GM19324 (cell line): ENCODE measurements around the gene ANKHD1.

Source experiments
- ATAC-seq: cut with Tn5 transposase; IDR thresholded peaks from one replicate; pipeline ENCODE4 v1.9.1; 2021; ENCODE audit warnings: mild to moderate bottlenecking, moderate library complexity; ENCODE audit not compliant: unreplicated experiment, low FRiP score

Gene ANKHD1

GRCh38 chr5:140557136-140557805 is 155.6 kb downstream of the ANKHD1 start, which contains the start of gene SRA1:
Gene SRA1 (minus strand): TSS chr5:140557473. CDS start chr5:140557452, 21 bp downstream.
- peak; percentile 96 for ATAC-seq

DNA sequence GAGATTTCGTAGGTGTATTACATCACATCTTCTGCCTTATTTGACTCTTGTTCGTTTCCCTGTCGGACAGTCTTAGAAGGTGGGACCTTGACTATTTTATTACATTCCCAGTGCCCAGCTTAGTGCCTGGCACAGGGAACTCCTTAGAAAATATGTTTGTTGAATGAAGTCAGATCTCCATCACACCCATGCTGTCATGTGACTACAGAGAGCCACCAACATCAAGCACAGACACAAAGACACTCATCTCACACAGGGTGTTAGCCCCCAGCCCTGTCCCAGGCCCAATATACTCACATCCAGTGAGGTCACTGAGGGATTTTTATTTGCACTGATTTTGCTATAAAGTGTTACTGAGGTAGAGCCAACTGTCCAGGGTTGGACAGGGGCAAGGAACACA is 156.3 kb downstream of the ANKHD1 start:
- no peak for ATAC-seq

- ATAC-seq = no peak
Observed at GRCh38 chr5:140558542-140558941, 156.9 kb downstream of the ANKHD1 start.

DNA sequence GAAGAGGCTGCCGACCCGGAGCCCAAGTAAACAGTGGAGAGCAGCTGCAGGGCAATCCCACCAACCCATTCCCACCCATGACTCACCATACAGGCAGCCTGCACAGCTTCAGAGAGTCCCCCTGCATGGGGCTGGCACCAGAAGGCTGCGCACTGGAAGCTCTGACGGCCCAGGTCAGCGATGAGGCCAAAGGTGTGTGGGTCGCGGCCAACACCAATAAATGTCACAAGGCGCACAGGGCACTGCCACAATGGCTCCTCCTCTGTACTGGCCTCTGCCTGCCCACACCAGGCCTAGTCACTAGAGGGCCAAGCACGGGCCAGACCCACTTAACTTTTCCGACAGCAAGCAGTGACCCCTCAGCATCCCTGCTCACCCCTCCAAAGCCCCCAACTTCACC is 158.6 kb downstream of the ANKHD1 start:
- no peak for ATAC-seq

- ATAC-seq = no peak
Observed at GRCh38 chr5:140561753-140562523, 160.3 kb downstream of the ANKHD1 start.

DNA sequence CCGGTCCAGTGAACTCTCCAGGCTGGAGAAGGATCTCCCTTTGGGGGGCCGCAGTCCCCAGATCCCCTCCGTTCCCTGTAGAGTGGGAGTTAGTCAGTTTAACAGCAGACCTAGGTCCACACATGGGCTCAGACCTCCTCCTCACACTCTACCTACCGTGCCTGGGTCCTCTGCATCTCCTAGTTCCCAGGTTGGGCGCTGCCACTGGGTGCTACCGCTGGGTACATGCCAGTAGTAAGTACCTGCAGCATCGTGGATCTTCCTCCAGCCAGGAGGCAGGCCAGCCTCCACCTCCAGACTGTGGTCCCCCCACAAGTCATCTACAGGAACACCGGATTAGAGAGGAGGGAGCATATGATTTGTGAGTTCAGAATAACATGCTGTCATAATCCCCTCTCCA is 162.0 kb downstream of the ANKHD1 start:
- no peak for ATAC-seq

DNA sequence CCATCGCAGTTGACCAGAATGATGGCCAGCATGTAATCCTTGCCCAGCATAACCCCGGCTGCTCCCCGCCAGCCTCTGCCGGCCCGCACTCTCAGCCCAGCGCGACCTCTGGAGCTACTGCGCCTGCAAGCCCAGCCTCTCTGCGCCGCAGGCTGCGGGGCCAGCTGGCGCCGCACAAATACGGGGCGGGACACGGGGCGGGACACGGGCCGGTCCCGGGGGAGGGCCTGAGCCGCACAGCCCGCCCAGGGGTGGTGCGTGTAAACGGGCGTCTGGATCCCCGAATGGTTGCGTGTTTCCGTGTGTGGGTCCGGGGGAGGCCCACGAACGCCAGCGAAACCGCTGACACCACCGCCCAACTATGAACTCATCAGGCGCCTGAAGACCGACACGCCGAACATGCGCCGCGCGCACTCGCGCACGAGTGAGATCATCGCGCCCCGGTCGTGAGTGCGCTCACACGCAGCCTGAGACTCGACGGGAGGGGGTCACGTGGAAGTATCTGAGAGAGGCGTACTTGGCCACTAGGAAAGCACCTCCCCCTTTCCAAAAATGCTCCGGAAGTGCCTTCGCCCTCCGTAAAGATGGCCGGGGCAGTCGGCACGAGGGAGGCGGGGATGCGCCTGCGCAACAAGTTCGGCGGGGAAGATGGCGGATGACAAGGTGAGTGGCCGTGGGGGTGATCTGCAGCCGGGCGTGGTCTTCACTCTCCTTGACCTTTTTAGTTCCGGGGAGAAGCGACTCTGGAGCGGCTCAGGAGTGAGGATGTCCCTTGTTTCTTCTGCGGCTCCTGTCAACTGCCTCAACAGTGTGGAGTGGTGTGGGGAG is 162.8 kb downstream of the ANKHD1 start, which contains the start of the genes APBB3 and SLC35A4:
Gene APBB3, minus strand, starts transcription at position 403 of the 828 bp plus-strand sequence. Its CDS starts 353 bp downstream, at position 50.
Gene SLC35A4, plus strand, starts transcription at position 633 of the 828 bp plus-strand sequence. CDS start 2,342 bp downstream, outside the sequence.
- ATAC-seq = peak; percentile 89

DNA sequence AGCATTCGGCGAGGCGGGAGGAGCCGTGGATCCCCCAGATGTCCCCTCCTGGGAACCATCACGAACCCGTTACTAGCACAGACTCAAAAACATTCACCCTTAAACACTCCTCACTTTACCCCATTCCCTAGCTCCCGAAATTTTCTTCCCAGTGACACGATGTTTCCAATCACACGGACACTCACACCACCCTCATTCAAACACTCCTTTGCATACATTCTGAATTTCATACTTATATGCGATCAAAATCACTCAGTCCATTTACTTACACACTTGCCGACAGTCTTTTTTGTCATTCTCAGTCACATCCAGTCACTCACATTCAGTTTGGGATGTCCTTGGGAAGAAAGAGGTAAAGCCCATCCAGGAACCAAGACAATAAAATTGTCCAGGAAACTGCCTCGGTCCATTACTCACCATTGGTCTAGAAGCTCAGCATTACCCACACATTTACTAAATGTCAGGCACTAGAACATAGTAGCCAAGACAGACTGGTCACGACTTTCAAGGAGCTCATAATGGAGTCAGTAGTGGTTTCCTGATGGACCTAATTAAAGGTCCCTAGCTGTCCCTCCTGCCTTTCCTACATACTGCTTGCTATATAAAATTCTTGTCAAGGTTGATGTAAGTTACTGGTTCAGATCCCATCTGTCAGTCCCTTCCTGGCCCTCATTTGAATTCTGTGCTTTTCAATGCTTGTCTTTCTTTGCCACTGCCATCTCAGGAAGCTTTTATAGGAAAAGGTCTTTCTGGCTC is 163.6 kb downstream of the ANKHD1 start:
- peak; percentile 1 for ATAC-seq

GRCh38 chr5:140565780-140566095 is 164.1 kb downstream of the ANKHD1 start:
- no peak for ATAC-seq

GRCh38 chr5:140566665-140567064 is 165.0 kb downstream of the ANKHD1 start:
- no peak for ATAC-seq

DNA sequence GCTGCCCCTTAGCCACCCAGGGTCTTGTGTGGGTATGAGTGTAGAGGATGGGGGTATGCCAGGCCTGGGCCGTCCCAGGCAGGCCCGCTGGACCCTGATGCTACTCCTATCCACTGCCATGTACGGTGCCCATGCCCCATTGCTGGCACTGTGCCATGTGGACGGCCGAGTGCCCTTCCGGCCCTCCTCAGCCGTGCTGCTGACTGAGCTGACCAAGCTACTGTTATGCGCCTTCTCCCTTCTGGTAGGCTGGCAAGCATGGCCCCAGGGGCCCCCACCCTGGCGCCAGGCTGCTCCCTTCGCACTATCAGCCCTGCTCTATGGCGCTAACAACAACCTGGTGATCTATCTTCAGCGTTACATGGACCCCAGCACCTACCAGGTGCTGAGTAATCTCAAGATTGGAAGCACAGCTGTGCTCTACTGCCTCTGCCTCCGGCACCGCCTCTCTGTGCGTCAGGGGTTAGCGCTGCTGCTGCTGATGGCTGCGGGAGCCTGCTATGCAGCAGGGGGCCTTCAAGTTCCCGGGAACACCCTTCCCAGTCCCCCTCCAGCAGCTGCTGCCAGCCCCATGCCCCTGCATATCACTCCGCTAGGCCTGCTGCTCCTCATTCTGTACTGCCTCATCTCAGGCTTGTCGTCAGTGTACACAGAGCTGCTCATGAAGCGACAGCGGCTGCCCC is 165.6 kb downstream of the ANKHD1 start:
- no peak for ATAC-seq

GRCh38 chr5:140567871-140568270 is 166.2 kb downstream of the ANKHD1 start:
- ATAC-seq = no peak

DNA sequence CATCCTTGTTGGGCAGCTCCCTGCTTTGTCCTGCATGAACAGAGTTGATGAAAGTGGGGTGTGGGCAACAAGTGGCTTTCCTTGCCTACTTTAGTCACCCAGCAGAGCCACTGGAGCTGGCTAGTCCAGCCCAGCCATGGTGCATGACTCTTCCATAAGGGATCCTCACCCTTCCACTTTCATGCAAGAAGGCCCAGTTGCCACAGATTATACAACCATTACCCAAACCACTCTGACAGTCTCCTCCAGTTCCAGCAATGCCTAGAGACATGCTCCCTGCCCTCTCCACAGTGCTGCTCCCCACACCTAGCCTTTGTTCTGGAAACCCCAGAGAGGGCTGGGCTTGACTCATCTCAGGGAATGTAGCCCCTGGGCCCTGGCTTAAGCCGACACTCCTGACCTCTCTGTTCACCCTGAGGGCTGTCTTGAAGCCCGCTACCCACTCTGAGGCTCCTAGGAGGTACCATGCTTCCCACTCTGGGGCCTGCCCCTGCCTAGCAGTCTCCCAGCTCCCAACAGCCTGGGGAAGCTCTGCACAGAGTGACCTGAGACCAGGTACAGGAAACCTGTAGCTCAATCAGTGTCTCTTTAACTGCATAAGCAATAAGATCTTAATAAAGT is 166.9 kb downstream of the ANKHD1 start:
- no peak for ATAC-seq

- no peak for ATAC-seq
Observed at GRCh38 chr5:140569197-140569596, 167.6 kb downstream of the ANKHD1 start.

GRCh38 chr5:140570058-140570457 is 168.4 kb downstream of the ANKHD1 start:
- no peak for ATAC-seq

- no peak for ATAC-seq
Observed at GRCh38 chr5:140570488-140570887, 168.9 kb downstream of the ANKHD1 start.

DNA sequence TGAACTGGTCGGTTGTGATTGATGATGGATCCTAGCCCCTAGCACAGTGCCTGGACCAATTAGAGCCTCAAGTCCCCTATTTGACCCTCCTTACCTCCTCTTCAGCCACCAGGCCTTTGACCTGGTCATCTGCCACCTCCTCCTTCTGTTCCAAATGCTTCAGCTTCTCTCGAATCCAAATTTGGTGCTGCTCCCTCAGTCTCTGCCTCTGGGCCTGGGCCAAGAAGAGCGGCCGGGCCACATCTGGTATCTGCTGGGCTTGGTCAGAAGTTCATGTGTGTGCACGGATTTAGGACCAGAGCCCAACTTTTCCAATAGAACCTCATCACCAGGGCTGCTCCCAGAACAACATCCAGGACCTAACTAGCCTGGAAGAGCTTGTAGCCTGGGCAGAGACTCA is 169.5 kb downstream of the ANKHD1 start:
- no peak for ATAC-seq

- no peak for ATAC-seq
Observed at GRCh38 chr5:140573683-140574082, 172.1 kb downstream of the ANKHD1 start.

GRCh38 chr5:140574165-140574564 is 172.5 kb downstream of the ANKHD1 start:
- no peak for ATAC-seq
